Measurements from ENCODE around the gene HTATSF1. TPM values are rescaled to one million over a fixed set of nuclear protein-coding genes. Genes with fewer than 3 reads are reported as not detected.

HTATSF1 gene
- total RNA-seq, 1 donor from 2014 or later = 31.6 TPM

- H3K9me3 Mint-ChIP-seq (ENCODE audit: unreplicated experiment) = no peaks in the 10 kb centered on the region
- no peak overlapping the region for H3K27ac Mint-ChIP-seq (ENCODE audit: unreplicated experiment)
- DNase-seq (ENCODE audit: low spot score) = no peak
- H3K27me3 Mint-ChIP-seq (ENCODE audit: unreplicated experiment) = no peaks in the 10 kb centered on the region
- no peak overlapping the region for H3K4me3 Mint-ChIP-seq (ENCODE audit: unreplicated experiment)
- H3K36me3 Mint-ChIP-seq (ENCODE audit: low read depth, unreplicated experiment) = peaks cover 3% of the 10 kb centered on the region
- H3K4me1 Mint-ChIP-seq (ENCODE audit: unreplicated experiment) = peaks cover 7% of the 10 kb centered on the region
- no peak for TF ChIP-seq CTCF (IDR thresholded peaks at IDR 0.05; ENCODE audit: unreplicated experiment)
Measured at GRCh38 chrX:136495043-136495442, 2.3 kb upstream of the HTATSF1 start.

- Mint-ChIP-seq H3K27ac (ENCODE audit: unreplicated experiment) (peak overlapping the region; percentile 93), H3K27me3 (ENCODE audit: unreplicated experiment) (no peaks in the 10 kb centered on the region), H3K36me3 (ENCODE audit: low read depth, unreplicated experiment) (peaks cover 3% of the 10 kb centered on the region), H3K4me3 (ENCODE audit: unreplicated experiment) (peak overlapping the region; percentile 92), H3K9me3 (ENCODE audit: unreplicated experiment) (no peaks in the 10 kb centered on the region), H3K4me1 (ENCODE audit: unreplicated experiment) (peaks cover 7% of the 10 kb centered on the region)
- no peak for DNase-seq (ENCODE audit: low spot score)
- no peak for TF ChIP-seq CTCF (IDR thresholded peaks at IDR 0.05; ENCODE audit: unreplicated experiment)
Measured at GRCh38 chrX:136496186-136496763, 1.1 kb upstream of the HTATSF1 start.

GRCh38 chrX:136496764-136497555 lies 432 bp upstream of the HTATSF1 start:
- H3K4me3 Mint-ChIP-seq (ENCODE audit: unreplicated experiment) = peak overlapping the region; percentile 92
- H3K36me3 Mint-ChIP-seq (ENCODE audit: low read depth, unreplicated experiment) = peaks cover 3% of the 10 kb centered on the region
- H3K4me1 Mint-ChIP-seq (ENCODE audit: unreplicated experiment) = peaks cover 7% of the 10 kb centered on the region
- H3K9me3 Mint-ChIP-seq (ENCODE audit: unreplicated experiment) = no peaks in the 10 kb centered on the region
- TF ChIP-seq CTCF (IDR thresholded peaks at IDR 0.05; ENCODE audit: unreplicated experiment) = no peak
- peak; percentile 71 for DNase-seq (ENCODE audit: low spot score)
- peak overlapping the region; percentile 93 for H3K27ac Mint-ChIP-seq (ENCODE audit: unreplicated experiment)
- H3K27me3 Mint-ChIP-seq (ENCODE audit: unreplicated experiment) = no peaks in the 10 kb centered on the region

- no peak for TF ChIP-seq CTCF (IDR thresholded peaks at IDR 0.05; ENCODE audit: unreplicated experiment)
Measured at GRCh38 chrX:136519069-136519468, 21.7 kb downstream of the HTATSF1 start.

GRCh38 chrX:136523770-136524169 lies 26.4 kb downstream of the HTATSF1 start:
- Mint-ChIP-seq H3K4me1 (ENCODE audit: unreplicated experiment) (no peaks in the 10 kb centered on the region), H3K27ac (ENCODE audit: unreplicated experiment) (no peak overlapping the region), H3K4me3 (ENCODE audit: unreplicated experiment) (no peak overlapping the region), H3K9me3 (ENCODE audit: unreplicated experiment) (no peaks in the 10 kb centered on the region), H3K27me3 (ENCODE audit: unreplicated experiment) (no peaks in the 10 kb centered on the region), H3K36me3 (ENCODE audit: low read depth, unreplicated experiment) (no peaks in the 10 kb centered on the region)
- TF ChIP-seq CTCF (IDR thresholded peaks at IDR 0.05; ENCODE audit: unreplicated experiment) = no peak
- DNase-seq (ENCODE audit: low spot score) = no peak

More at GRCh38 chrX:136519069-136519468, 21.7 kb downstream of the HTATSF1 start:
- H3K27me3 Mint-ChIP-seq (ENCODE audit: unreplicated experiment) = no peaks in the 10 kb centered on the region
- no peak overlapping the region for H3K4me3 Mint-ChIP-seq (ENCODE audit: unreplicated experiment)
- no peak for DNase-seq (ENCODE audit: low spot score)
- no peaks in the 10 kb centered on the region for H3K4me1 Mint-ChIP-seq (ENCODE audit: unreplicated experiment)
- no peak overlapping the region for H3K27ac Mint-ChIP-seq (ENCODE audit: unreplicated experiment)
- H3K9me3 Mint-ChIP-seq (ENCODE audit: unreplicated experiment) = no peaks in the 10 kb centered on the region
- H3K36me3 Mint-ChIP-seq (ENCODE audit: low read depth, unreplicated experiment) = no peaks in the 10 kb centered on the region

Data from endothelial cell (in vitro differentiated cells).